ENCODE measurements around the gene FSTL5.

The FSTL5 gene

GRCh38 chr4:161702287-161702686 lies 461.5 kb downstream of the FSTL5 start:
- DNase-seq: no peak

DNA sequence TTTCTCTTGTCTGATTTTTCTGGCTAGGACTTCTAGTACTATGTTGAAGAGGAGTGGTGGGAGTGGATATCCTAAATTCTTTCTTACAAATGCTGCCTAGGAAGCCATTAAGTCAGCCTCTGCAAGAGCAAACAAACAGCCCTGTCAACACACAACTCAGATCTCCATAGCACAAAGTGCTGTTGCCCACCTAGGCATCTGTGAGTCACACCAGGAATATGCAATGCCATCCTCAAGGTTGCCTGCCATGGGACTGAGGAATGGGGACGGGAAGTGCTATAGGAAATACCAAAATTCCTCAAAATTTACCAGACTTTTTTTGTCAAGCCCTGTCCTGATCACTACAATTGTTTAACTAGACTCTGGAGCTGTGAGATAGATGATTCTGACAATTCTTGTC lies 466.9 kb downstream of the FSTL5 start:
- DNase-seq: no peak

DNA sequence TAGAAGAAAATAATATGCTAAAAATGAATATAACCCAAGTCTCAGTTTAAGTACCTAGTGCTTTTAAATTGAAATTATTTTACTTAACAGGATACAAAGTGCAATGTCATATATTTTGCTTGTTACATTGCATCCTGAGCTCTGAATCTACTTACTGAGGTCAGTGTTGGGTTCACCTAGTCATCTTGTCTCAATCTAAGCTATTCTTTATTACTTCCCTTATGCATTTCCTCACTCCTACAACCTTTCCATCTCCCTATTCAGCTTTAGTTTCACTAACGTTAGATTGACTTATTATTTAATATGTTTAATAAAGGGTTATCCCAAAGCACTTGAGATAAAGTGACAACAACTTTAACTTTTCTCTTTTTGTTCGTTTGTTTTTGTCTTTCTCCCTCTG lies 483.7 kb downstream of the FSTL5 start:
- no peak for DNase-seq

DNA sequence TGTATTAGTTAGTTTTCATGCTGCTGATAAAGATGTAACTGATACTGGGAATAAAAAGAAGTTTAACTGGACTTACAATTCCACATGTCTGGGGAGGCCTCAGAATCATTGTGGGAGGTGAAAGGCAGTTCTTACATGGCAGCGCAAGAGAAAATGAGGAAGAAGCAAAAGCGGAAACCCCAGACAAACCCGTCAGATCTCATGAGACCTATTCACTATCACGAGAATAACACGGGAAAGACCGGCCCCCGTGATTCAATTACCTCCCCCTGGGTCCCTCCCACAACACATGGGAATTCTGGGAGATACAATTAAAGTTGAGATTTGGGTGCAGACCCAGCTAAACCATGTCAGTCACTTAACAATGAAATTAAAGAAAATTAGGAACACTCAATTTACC lies 499.1 kb downstream of the FSTL5 start:
- DNase-seq: no peak

GRCh38 chr4:161663844-161664243 lies 500.0 kb downstream of the FSTL5 start:
- no peak for DNase-seq

- no peak for DNase-seq
Measured at GRCh38 chr4:161658676-161659075, 505.1 kb downstream of the FSTL5 start.

- DNase-seq: no peak
Measured at GRCh38 chr4:161657616-161658015, 506.2 kb downstream of the FSTL5 start.

DNA sequence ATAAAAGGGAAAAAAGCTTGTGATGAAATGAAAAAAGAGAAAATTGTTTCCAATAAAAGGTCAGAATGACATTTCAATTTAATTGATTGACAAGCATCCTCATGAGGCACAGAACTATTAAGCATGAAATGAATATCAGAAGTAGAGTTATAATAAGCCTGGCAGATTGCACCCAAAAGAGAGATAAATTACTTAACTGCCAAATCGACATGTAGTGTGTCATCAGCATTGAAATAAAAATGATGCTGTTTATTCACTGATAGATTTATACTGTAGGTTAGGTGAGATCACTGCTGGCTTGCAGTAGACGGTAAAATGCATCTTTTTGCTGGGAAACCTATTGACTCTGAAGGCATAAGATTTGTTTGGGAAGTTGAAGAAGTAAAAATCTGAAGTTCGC lies 507.2 kb downstream of the FSTL5 start:
- no peak for DNase-seq

DNA sequence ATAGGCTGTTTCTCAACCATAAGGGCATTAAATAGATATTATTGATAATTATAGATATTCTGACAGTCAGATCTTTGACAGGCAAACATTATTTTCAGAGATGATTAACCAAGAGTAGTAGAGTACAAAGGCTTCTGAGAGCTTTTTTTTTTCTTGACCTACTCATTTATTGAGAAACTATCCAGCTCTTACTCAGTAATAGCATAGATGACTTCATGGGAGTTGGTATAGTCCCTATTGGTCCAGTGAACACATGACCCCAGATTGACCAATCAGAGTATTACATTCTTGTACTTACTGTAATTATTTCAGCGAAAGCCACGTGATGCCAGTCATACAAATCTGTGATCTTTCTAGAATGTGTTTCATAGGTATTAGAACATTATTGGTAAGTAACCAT lies 508.7 kb downstream of the FSTL5 start:
- no peak for DNase-seq

DNA sequence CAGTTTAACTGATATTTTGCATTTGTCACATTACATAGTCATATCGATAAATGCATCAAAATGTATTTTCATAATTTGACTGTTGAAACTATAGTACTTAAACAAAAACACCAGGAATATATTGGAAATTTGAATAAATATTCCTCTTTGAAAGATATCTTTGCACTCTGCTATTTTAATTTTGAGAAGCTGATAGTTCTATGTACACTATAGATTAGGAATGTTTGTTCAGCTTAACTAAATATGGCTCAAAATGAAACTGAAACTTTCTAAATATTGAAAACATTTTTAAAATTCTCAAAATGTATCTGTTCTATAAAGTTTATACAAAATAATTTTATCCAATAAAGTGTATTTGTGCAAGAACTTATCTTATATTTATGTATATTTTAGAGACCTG lies 510.1 kb downstream of the FSTL5 start:
- no peak for DNase-seq

GRCh38 chr4:161651586-161651985 lies 512.2 kb downstream of the FSTL5 start:
- DNase-seq: no peak

- no peak for DNase-seq
Measured at GRCh38 chr4:161650812-161651211, 513.0 kb downstream of the FSTL5 start.

DNA sequence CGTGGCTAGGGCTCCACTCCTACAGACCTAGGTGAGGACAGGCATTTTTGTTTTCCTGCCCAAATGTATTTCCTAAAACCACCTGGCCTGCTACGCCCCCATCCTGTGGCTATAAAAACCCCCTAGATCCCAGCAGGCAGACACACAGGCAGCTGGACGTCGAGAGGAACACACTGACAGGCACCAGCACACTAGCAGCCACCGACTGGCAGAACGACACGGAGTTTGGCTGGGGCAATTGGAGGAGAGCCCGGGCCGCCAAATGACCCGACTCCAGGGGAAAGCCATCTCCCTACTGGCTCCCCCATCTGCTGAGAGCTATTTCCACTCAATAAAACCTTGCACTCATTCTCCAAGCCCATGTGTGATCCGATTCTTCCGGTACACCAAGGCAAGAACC lies 516.0 kb downstream of the FSTL5 start:
- no peak for DNase-seq

DNA sequence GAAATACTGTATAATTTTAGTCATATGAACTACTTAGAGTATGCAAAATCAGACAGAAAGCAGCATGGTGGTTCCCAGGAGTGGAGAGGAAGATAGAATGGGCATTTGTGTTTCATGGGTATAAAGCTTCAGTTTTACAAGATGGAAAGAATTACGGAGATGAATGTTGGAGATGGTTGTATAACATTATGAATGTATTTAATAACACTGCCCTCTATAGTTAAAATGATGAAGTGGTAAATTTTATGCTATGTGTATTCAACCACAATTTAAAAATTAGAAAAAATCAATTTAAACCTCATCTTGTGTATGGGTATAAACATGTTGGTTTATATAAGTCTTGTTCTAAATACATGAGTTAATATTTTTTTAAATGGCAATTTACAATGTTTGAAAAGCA lies 521.1 kb downstream of the FSTL5 start:
- no peak for DNase-seq

DNA sequence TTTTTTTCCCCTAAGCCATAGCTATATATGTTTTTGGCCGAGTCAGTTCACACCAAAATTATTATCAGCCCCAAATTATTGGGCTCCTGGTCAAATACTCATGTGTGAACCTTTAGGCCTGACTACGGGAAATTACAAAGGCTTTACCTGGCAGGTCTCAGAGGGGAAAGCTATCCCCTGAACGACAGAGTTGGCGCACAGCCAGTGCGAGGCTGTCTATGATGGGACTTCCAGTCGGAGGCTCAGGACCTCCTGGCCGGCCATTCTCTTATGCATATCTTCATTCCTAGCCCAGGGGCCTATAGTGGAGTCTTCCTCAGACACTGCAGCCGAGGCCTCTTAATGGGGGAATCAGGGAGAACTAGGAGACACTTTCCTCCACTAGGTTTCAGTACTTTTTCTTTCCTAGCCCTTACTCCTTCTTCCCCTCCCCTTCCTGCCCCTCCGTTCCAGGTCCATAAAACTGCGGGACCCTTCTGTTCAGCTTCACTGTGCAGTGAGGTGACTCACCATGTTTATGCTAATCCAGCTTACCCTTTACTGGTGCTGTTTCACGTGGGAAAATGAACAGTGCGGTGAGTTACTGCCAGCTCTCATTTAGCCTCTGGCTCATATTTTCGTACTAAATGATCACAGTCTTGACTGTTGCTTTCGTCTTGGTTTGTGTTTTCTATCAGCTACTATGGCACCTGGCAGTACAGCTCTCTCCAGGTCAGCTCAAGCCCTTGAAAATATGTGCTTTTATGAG lies 533.9 kb downstream of the FSTL5 start:
- no peak for DNase-seq

GRCh38 chr4:161604516-161605300 lies 559.1 kb downstream of the FSTL5 start:
- DNase-seq: no peak

- no peak for DNase-seq
Measured at GRCh38 chr4:161601011-161601410, 562.8 kb downstream of the FSTL5 start.

DNA sequence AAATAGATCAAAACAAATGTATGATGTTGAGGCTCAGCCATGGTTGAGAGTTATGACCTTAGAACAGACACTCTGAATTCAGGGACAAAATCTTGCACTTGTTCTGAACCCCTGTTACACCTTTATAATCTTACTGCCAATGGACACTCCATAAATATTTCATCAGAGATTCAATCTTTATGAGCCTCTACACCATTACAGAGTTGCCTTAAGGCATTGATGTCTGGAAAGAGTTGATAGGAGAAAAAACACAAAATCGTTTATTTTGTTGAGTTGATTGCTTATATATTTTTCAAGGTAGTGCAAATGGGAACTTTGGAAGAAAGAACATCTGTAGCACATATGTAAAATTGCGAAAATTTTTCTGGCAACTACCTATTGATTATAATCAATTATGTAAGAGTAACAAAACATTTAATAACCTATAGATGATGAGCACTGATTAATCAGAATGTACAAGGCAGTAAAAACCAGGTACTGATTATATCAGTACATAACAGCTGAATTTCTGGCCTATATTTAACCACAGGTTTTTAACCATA lies 568.5 kb downstream of the FSTL5 start:
- DNase-seq: no peak

GRCh38 chr4:161585011-161585410 lies 578.8 kb downstream of the FSTL5 start:
- no peak for DNase-seq

DNA sequence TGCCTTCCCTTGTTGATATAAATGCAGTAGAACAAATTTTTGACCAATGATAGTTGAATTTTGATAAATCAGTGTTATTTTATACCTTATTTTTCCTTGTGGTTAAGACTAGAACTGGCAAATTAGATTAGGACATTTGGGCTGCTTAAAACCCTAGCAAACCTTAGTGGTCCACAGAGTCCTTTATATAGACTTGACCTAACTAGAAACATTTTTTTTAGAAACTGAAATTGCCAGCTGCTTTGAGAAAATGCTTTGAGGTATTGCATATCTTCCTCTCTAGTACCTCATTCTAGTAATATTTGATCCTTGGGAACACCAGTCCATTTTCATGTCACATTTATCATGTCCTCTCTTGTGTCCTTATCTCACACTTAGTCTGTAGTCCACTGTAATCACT lies 580.3 kb downstream of the FSTL5 start:
- DNase-seq: no peak

- no peak for DNase-seq
Measured at GRCh38 chr4:161581262-161582230, 582.3 kb downstream of the FSTL5 start.

DNA sequence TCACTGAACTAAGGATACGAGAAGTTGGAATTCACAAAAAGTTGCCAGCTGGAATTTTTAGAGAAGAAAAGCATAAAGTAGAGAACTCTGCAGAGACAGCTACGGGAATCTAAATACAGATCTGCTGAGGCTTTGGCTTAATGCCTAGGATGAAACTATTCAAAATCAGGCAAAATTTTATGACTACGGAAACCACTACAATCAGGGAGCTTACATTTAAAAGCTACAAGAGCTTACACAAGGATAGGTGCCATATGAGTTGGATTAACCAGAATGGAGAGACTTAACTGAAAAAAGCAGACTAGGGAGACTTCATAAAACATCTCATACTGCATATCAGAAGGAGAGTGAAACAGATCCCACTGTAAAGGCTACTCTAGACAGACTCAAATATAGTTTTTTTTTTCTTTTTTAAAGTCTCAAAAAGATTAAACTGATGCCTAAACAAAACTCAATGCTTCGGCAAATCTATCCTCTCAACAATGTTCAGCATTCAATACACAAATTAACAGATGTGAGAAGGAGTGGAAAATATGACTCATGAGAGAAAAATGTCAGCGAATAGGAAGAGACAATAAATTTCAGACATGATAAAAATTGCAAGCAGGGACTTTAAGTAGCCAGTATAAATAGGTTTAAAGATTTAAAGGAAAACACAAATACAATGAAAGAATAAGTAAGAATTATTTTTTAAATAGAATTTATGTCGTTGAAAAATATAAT lies 586.1 kb downstream of the FSTL5 start:
- peak; percentile 5 for DNase-seq
